SU-DHL-6 (cell line): ENCODE data around the gene MAN1B1.
A peak's percentile ranks its signal among the peaks of the same experiment; 100 is the strongest.

ENCODE experiments used
- H2AFZ ChIP-seq: fragments of 200-600 bp; sonication (generic); 2 replicates; pipeline ENCODE4 v1.6.1; 2014; ENCODE audit warnings: low read depth, mild to moderate bottlenecking, moderate library complexity, mixed read lengths, antibody characterized with exemption, low read length; ENCODE audit not compliant: severe bottlenecking
- H3F3A ChIP-seq: fragments of 200-600 bp; shearing (Covaris generic); 2 replicates; pipeline ENCODE4 v1.6.0; 2016; ENCODE audit warnings: antibody characterized with exemption, mild to moderate bottlenecking; ENCODE audit not compliant: insufficient read depth
- H3K27ac ChIP-seq: fragments of 200-600 bp; sonication (generic); 2 replicates; pipeline ENCODE4 v1.5.1; 2016; ENCODE audit warnings: low read depth, mild to moderate bottlenecking, low read length, moderate library complexity, mixed read lengths
- H3K27me3 ChIP-seq: fragments of 200-600 bp; sonication (generic), shearing (Covaris generic); 2 replicates; pipeline ENCODE4 v1.6.0; 2014; ENCODE audit warnings: mild to moderate bottlenecking, low read length
- H3K36me3 ChIP-seq: fragments of 200-600 bp; sonication (generic); 2 replicates; pipeline ENCODE4 v1.6.1; 2014; ENCODE audit warnings: mild to moderate bottlenecking, low read length, mixed read lengths
- H3K4me2 ChIP-seq: fragments of 300-600, 200-600 bp; shearing (Covaris generic), sonication (generic); 2 replicates; pipeline ENCODE4 v1.6.0; 2014; ENCODE audit warnings: low read length, low read depth, mild to moderate bottlenecking; ENCODE audit not compliant: poor library complexity, severe bottlenecking
- H3K4me3 ChIP-seq: fragments of 200-600 bp; sonication (generic); 2 replicates; pipeline ENCODE4 v1.5.1; 2014; ENCODE audit warnings: antibody characterized with exemption, low read length, mild to moderate bottlenecking, mixed read lengths; ENCODE audit not compliant: insufficient read depth, poor library complexity, severe bottlenecking
- H3K79me2 ChIP-seq: fragments of 200-600 bp; sonication (generic); 2 replicates; pipeline ENCODE4 v1.6.1; 2014; ENCODE audit warnings: mild to moderate bottlenecking, low read length, moderate library complexity; ENCODE audit not compliant: insufficient read depth
- H3K9ac ChIP-seq: fragments of 200-600 bp; sonication (generic); 2 replicates; pipeline ENCODE4 v1.7.0; 2014; ENCODE audit warnings: mild to moderate bottlenecking, low read length
- H3K9me2 ChIP-seq: fragments of 200-600 bp; sonication (generic); replicated peaks from 2 replicates; pipeline ENCODE4 v1.6.1; 2014; ENCODE audit warnings: low read length; ENCODE audit not compliant: insufficient read depth
- H3K9me3 ChIP-seq: fragments of 200-600 bp; sonication (generic); 2 replicates; pipeline ENCODE4 v1.6.1; 2014; ENCODE audit warnings: low read length, mixed read lengths; ENCODE audit not compliant: insufficient read depth
- H4K20me1 ChIP-seq: fragments of 200-600 bp; sonication (generic); 2 replicates; pipeline ENCODE4 v1.6.1; 2014; ENCODE audit warnings: low read depth, mild to moderate bottlenecking, antibody characterized with exemption, low read length, moderate library complexity, mixed read lengths
- CTCF ChIP-seq: fragments of 200-600 bp; sonication (generic); IDR thresholded peaks from one replicate; pipeline ENCODE4 v1.5.1; 2017; ENCODE audit warnings: antibody characterized with exemption, mild to moderate bottlenecking, low read length, moderate library complexity; ENCODE audit not compliant: insufficient read depth, poor library complexity, severe bottlenecking
- EZH2phosphoT487 ChIP-seq: fragments of 200-600 bp; sonication (generic), shearing (Covaris generic); conservative IDR thresholded peaks from 2 replicates; pipeline ENCODE4 v1.6.1; 2018; ENCODE audit warnings: mild to moderate bottlenecking, antibody characterized with exemption, low read length, moderate library complexity, mixed read lengths

MAN1B1 gene

DNA sequence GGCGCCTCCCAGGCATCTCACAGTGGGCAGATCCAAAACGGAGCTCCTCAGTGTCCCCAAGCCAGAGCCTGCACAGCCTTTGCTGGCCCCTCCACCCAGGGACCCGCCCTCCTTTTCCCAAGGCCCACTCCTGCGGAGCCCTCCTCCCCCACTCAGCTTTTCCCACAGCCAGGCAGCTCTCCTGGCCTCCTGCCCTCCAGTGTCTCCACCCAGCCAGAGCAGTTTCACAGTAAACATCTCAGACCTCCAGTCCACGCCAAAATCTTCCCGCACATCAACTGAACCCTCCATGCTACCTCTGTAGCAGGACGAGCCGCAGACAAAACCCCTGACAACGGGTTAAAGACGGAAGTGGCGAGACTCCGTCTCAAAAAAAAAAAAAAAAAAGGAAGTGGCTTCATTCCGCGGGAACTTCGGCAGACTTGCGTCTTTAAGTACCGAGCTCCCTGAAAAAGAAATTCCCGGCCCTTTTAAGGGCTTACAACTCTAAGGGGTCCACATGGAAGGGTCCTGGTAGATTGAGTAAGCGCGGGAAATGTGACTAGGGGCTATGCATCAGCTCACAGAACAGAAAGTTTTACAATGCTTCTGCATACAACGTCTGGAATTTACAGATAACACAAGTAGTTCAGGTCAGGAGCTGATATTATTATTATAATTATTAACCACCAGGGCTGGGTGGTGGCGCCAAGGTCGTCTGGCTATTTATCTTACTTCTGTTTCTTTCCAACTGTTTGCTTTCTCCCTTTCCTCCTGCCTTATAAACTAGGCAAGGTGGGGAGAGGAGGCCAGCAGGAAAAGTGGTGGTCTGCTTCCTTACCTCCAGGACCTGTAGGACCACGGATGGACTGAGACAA, 40.7 kb downstream of the MAN1B1 start:
- no peaks in the 10 kb centered on the region for H4K20me1 ChIP-seq
- no peak for TF ChIP-seq CTCF
- TF ChIP-seq EZH2phosphoT487: no peak
- peak overlapping the region; percentile 87 for H3K4me2 ChIP-seq
- H3K9me3 ChIP-seq: no peaks in the 10 kb centered on the region
- H2AFZ ChIP-seq: peak overlapping the region; percentile 28
- H3K79me2 ChIP-seq: peaks cover 15% of the 10 kb centered on the region
- no peaks in the 10 kb centered on the region for H3K9me2 ChIP-seq
- H3K9ac ChIP-seq: peak overlapping the region; percentile 81
- H3F3A ChIP-seq: peaks cover 37% of the 10 kb centered on the region
- no peaks in the 10 kb centered on the region for H3K36me3 ChIP-seq
- no peaks in the 10 kb centered on the region for H3K27me3 ChIP-seq
- peak overlapping the region; percentile 61 for H3K4me3 ChIP-seq
- peak overlapping the region; percentile 90 for H3K27ac ChIP-seq

DNA sequence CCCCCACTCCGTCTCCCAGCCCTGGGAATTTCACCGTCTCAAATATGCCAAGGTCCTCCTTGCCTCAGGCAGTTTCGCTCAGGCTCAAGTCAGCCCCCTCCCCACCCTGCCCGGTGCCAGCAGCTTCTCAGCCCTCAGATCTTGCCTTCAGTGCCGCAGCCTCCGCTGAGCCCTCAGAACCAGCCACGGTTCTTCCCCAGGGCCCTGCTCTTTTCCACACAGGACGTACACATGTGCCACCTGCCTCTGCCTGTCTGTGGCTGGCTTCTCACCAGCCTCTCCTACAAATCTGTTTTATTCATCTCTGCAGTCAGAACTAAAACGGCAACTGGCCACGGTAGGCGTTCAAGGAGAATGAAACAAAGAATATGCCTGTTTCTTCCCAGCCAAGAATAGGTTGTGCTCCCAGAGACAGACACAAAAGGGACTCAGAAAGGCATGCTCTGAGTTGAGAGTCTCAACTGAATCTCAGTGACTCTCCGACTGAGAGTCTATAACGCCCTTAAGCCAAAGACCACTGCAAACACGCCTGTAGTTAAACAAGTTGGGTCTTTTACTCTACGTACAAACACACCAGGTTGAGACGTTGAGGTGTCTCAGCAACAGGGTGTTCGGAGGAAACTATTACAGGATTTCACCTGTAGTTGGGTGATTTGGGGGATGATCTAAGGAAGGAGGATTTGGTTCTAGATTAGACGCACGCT, 41.5 kb downstream of the MAN1B1 start:
- H3K9me2 ChIP-seq: no peaks in the 10 kb centered on the region
- H3K9ac ChIP-seq: peak overlapping the region; percentile 81
- H3F3A ChIP-seq: peaks cover 30% of the 10 kb centered on the region
- H3K79me2 ChIP-seq: peaks cover 15% of the 10 kb centered on the region
- H3K27ac ChIP-seq: peak overlapping the region; percentile 90
- peak overlapping the region; percentile 61 for H3K4me3 ChIP-seq
- H3K4me2 ChIP-seq: peak overlapping the region; percentile 87
- H3K27me3 ChIP-seq: no peaks in the 10 kb centered on the region
- H2AFZ ChIP-seq: no peak overlapping the region
- H4K20me1 ChIP-seq: no peaks in the 10 kb centered on the region
- no peaks in the 10 kb centered on the region for H3K9me3 ChIP-seq
- no peaks in the 10 kb centered on the region for H3K36me3 ChIP-seq
- TF ChIP-seq EZH2phosphoT487 (no peak), CTCF (no peak)

DNA sequence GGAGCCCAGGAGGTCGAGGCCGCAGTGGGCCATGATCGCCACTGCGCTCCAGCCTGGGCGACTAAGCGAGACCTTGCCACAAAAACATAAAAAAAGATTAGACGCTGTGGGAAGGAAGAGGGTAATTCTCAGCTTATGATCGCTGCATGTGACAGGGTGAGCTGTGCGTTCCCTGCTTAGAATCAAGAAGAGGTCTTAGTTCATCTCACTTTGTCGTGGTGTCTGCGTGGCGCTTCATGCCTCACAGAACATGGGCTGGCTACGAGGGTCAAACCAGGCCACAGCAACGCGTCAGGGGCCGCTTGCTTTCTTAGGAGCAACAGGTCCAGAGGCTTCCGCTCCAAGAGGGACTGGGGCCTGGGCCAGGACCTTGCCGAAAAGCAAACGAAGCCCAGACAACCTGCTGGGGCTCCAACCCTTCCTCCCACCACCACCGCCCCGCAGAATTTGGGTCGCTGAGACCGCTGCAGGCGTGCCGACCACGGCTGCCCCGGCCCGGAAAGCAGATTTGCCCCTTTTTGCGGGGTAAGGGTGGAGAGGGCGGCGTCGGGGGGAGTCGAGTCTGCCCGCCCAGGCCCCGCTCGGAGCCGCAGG, 42.2 kb downstream of the MAN1B1 start:
- Histone ChIP-seq H4K20me1 (no peaks in the 10 kb centered on the region), H3K4me3 (peak overlapping the region; percentile 61), H3K9me3 (no peaks in the 10 kb centered on the region), H3K36me3 (no peaks in the 10 kb centered on the region), H3F3A (peaks cover 25% of the 10 kb centered on the region), H3K4me2 (peak overlapping the region; percentile 87), H3K27me3 (no peaks in the 10 kb centered on the region), H2AFZ (peak overlapping the region; percentile 90), H3K27ac (peak overlapping the region; percentile 90), H3K9ac (peak overlapping the region; percentile 81), H3K9me2 (no peaks in the 10 kb centered on the region), H3K79me2 (peaks cover 15% of the 10 kb centered on the region)
- TF ChIP-seq EZH2phosphoT487 (no peak), CTCF (no peak)
